ENCODE results near the gene PCDHGA8.

GRCh38 chr5:141399555-141400258 lies 7.3 kb downstream of the PCDHGA8 start:
- TF ChIP-seq GATA2 (IDR thresholded peaks at IDR 0.05; ENCODE audit: low read depth, low read length) = no peak
- TF ChIP-seq GATA3 (IDR thresholded peaks at IDR 0.05; ENCODE audit: low read depth, low read length) = no peak

Measured in SH-SY5Y (cell line).